Smooth muscle cell of the brain vasculature (primary cell): ENCODE data around the gene PRKG1.
"Not testable (repeated sequence)": the region's sequence is repeated elsewhere in the genome, so short reads cannot be mapped to it uniquely, and the experiment has no call there.

Experiments
- DNase-seq: peaks from one replicate; pipeline ENCODE4 v3.0.0-alpha.2; 2012; ENCODE audit warnings: low read depth, low spot score

The PRKG1 gene

DNA sequence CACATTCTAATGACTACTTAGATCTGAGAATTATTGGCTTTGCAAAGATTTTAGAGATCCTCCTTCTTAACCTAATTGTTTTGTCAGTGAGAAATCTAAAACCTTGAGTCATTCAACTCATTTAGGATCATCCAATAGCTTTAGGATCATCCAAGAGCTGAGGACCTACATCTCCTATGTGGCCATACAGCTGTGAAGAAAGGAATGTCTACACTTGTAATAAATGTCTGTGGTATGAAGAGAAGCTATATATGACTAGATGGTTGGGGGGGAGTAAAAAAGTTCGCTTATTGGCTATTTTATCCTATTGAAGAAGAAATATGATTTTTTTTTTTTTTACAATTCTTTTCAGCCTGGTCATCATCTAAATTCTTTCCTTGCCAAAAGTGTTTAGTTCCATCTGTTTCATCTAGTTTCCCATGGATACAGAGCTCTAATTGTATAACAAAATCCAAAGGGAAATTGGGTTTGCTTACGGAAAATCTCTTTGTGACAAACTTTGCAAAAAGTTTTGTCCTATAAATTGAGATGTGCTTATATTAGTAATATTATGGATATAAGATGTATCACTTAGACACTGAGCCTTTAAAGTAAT lies 196.7 kb downstream of the PRKG1 start:
- DNase-seq: no peak

DNA sequence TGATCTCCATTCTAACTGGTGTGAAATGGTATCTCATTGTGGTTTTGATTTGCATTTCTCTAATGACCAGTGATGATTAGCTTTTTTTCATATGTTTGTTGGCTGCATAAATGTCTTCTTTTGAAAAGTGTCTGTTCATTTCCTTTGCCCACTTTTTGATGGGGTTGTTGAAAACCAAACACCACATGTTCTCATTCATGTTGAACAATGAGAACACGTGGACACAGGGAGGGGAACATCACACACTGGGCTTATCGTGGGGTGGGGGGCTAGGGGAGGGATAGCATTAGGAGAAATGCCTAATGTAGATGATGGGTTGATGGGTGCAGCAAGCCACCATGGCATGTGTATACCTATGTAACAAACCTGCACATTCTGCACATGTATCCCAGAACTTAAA lies 197.8 kb downstream of the PRKG1 start:
- DNase-seq: not testable (repeated sequence)

DNA sequence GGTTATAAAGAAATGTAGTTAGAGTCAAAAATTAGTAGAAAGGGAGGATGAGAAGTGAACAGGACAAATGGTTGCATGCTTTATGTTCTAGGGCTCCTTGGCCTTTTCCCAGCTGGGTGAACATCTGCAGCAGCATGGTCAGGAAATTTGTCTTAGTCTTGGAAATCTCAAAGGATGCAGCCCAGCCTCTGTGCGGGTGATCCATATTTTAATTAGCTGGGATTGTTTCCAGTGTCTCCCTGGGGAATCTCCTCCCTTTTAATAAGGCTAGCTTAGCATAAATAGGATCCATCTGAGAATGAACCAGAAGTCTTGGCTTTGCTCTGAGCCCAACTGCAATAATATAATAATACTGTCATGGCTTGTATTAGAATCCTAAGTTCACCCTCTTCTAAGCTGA lies 198.3 kb downstream of the PRKG1 start:
- DNase-seq: no peak

DNA sequence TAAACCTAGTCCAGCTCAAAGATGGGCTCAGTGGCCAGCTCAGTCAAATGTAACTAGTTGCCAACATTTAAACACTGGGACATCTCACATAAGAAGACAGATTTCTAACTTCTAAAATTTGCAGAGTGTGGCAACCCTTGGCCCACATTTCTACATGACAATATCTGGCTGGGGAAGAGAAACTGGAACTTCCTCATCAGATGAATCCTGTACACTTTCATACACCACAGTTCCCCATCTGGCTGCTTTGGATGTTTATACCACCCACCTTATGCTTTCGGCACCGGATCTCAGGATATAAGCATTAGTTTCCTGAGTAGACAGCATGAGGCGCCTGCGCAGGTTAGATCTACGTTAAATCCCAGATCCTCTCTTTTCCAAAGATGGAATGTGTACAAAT lies 199.3 kb downstream of the PRKG1 start:
- DNase-seq: no peak

DNA sequence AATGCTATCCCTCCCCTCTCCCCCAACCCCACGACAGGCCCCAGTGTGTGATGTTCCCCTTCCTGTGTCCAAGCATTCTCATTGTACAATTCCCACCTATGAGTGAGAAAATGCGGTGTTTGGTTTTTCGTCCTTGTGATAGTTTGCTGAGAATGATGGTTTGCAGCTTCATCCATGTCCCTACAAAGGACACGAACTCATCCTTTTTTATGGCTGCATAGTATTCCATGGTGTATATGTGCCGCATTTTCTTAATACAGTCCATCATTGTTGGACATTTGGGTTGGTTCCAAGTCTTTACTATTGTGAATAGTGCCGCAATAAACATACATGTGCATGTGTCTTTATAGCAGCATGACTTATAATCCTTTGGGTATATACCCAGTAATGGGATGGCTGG lies 201.8 kb downstream of the PRKG1 start:
- DNase-seq: not testable (repeated sequence)

DNA sequence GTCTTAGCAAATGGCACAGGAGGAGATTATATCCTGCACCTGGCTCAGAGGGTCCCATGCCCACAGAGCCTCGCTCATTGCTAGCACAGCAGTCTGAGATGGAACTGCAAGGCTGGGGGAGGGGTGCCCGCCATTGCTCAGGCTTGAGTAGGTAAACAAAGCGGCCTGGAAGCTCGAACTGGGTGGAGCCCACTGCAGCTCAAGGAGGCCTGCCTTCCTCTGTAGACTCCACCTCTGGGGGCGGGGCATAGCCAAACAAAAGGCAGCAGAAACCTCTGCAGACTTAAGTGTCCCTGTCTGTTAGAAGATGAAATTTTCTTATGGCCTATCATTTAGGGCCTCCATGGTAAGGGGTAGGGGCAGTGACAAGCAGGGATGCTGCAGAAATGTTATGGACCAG lies 207.1 kb downstream of the PRKG1 start:
- DNase-seq: not testable (repeated sequence)

DNA sequence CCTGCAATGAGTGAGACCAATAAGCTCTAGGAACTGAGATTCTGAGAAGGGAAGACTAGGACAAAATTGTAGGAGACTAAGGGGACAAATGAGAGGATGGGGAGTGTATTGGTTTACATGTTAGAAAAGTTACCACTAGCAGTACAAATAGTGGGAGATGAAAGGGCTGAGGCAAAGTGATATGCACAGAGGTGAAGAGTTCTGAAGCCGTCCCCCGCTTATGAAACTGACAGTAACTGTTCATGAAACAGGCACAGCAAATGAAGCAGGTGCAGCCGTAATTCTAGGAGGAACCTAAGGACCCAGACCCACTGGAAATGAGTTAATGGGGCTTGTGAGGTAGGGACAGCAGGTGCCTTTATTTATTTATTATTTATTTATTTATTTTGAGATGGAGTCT lies 211.3 kb downstream of the PRKG1 start:
- no peak for DNase-seq

DNA sequence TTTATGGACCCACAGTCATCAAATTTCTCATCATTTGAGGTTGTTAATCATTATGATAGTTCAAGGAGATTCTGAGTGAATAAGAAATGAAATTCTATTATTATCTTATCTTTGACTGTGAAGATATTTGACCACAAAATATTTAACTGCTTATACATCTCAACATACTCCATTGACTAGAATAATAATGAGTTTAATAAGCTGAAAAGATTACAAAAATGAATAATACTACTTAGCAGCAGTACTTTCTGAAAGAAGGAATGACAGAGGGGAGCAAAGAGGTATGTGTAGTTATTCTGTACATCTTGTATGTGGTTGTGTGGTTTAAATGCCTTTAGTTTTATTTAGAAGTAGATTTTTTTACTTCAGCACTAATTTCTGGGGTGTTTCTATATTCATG lies 214.2 kb downstream of the PRKG1 start:
- no peak for DNase-seq

DNA sequence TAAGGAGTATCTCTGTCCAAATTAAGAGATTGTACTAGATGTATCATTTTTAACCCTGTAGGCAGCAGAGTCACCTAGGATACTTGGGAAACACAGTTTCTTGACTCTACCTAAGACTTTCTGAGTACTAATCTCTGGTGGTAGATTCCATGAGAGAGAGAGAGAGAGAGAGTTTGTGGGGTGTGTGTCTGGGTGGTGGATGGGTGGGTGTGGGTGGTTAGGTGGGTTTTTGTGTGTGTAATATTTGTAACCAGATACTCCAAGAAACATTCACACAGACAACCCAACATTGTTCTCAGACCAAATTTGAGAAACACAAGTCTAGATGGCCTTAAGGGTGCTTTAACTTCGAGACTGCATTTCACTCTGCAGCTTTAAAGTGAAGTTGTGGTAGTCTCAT lies 215.2 kb downstream of the PRKG1 start:
- no peak for DNase-seq

DNA sequence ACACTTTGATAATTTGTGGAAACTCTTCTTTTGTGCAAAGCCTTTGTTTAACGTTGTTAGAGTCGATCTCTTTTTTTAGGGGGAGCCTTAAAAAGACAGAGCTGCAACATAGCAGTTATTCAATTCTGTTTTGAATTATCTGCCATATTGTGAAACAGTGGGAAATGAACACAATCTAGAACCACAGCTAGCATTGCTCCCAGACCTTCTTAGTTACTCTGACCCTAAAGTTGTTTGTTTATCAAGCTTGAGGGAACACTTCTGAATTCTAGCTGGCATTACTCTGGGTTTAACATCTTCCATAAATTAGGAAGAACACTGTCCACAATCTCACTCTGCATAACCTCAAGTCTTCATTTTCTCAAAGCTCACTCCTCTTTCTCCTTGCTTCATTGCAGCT lies 217.7 kb downstream of the PRKG1 start:
- no peak for DNase-seq

DNA sequence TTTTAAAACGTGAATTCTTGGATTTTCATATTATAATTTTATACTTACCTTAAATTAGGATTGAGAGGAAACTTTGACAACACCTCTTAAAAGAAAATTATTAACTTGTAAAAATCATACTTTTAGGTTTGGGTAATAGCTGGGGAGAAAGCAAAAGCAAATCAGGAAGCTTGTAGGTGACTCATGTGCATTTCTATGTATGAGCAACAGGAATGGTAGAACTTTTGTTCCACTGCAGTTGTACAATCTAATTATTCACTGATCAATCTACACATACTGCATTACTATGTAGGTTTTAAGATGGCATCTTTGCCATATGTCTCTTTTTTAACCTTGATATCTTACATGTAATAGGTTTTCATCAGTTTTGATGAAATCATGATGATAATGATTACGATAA lies 223.2 kb downstream of the PRKG1 start:
- DNase-seq: no peak

DNA sequence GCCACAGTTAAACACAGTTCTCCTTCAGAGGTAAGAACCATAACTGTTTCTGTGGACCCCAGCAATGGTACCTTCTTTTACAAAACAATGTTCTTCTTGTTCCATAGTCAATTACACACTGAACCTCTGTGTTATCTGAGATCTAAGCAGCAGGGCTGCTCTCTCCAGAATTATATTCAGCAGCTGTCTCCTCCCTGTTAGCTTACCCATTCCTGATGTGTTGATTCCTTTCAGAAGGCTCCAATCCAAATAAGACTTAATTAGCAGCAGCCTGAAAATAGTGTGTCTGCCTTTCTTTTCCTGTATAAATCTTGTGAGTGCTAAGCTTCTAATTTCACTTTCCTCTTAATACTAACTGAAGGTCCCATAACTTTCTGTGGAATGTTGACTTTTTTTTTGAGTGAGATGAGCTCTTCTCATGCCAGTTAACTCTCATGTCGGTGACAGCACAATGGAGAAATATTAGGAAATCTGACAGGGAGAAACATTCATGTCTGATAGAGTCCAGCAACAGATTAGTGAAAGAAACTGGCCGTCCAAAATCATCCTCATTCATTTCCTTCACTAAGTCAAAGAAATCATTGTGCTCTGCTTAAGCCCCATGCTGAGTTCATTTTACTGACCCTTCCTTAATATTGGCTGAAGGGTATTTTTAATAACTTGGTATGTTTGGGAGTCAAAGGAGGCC lies 226.5 kb downstream of the PRKG1 start:
- no peak for DNase-seq

DNA sequence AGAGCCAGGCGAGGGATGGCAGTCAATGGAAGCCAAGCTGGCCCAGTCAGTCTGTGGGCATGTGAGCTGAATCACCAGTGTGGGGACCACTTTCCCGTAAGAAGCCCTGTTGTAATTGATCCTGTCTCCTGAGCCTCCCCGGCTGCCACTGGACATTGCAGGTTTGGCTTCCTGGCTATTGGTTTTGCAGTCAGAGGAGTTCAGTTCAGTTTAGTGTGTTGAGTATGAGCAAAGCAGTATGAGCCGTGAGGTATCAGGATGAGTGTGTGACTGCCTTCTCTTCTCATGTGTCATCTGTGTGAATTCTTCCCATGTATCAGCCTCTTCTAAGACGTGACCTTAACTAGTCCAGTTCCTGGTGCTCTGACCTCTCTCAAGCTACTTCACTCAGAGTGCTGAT lies 227.4 kb downstream of the PRKG1 start:
- DNase-seq: no peak

DNA sequence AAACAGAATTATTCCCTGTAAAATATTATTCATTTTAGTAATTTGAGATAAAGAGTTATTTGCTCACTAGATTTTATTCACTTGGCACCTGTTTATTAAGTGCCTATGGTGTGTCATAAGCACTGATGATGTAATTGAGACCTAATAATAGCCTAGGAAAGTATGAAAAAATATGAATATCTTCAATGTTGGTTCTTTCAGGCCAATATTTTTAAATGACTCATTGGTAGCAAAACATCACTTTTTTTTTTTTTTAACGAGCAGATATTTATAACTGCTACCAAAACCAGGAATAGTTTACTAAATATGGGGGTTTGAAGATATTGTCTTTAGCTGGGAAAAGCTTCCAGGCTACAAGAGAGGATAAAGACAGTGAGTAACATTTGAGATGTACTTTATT lies 228.0 kb downstream of the PRKG1 start:
- DNase-seq: no peak

DNA sequence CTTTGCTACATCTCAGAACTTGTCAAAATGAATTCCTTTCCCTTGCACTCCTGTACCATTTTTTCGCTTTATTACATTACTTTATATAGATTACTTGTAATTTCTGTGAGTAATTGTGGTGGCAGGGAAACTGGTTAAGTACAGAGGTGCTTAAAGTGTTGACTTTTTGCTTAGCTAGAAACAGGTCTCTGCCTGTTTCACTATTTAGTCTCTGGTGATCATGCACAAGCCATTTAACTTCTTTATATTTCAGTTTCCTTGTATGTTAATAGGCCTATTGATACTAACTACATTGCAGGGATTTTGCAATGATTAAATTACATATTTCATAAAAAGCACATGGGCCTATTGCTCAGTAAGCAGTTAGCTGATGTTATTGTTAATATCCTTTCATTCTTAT lies 233.8 kb downstream of the PRKG1 start:
- DNase-seq: no peak

DNA sequence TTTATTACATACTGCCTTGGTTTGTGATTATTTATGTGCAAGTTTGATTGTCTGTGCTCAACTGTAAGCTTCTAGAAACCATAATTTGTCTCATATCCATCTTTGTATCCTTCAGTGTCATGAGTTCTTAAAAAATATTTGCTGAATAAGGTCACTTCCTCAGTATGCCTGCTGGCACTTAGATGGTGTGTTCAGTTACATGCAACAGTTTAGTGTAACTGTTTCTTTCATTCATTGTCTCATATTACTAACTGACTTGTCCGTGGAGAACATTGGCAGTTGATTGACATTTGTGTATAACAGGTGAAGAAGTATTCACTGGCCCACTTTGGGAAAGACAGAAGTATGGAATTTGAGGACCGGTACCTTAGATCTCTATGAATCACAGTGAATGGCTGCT lies 236.9 kb downstream of the PRKG1 start:
- DNase-seq: no peak

DNA sequence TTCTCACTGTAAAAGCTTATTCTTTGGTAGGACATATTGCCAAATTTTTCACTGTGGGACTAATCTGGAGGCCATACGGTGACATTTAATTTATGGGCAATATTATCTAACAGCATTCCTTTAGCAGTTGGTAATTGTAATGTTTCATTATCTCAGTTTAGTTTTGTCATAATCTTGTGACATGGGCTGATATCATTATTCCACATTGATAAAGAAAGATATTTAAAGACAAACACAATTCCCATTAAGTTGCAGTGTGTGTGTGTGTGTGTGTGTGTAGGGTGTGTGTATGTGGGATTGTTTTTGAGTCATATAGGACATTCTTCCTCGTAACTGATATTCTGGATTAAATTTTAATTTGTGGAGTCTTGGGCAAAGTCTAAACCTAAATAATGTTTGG lies 238.5 kb downstream of the PRKG1 start:
- DNase-seq: no peak

DNA sequence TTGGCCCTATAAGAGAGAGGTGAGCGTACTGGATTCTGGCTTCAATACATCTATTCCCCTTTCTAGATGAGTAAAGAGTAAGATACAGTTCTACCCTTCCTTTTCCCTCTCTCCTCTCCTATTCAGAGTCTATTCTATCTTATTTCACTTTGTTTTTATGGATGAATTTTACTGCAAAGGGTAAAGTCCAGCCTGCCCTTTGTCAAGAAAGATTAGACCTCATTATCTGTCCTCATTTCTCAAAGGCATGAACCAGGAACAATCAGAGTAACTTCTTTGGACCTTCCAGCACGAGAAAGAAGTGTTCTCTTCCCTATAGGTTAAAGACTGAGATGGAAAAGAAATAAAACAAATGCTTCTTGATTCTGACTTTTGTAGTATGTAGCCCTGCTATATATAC lies 239.0 kb downstream of the PRKG1 start:
- DNase-seq: no peak

DNA sequence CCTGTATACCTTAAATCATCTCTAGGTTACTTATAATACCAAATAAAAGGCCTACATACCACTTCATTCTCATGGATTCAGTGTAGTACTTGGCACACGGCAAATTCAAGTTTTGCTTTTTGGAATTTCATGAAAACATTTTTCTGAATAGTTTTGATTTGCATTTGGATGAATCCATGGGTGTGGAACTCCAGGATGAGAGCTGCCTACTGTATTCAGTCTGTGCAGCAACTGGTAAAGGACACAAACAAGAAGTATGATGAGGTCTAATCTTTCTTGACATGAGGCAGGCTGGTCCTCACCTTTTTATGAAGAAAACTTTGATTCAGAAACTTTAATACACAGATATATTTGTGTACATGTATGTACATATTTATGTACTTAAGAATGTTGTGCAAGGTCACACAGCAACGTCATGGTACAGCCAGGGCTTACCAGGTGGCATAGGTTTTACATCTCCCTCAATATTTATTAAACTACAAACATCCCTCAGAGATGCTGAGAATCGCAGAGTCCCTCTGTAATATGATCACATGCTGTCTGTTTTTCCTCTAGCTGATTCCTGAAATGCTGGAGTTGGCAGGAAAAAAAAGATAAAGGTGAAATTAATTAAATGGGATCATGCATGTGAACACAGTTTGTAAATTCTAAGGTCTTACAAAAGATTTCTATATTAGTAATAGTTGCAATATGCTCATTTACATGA lies 239.6 kb downstream of the PRKG1 start:
- DNase-seq: no peak

DNA sequence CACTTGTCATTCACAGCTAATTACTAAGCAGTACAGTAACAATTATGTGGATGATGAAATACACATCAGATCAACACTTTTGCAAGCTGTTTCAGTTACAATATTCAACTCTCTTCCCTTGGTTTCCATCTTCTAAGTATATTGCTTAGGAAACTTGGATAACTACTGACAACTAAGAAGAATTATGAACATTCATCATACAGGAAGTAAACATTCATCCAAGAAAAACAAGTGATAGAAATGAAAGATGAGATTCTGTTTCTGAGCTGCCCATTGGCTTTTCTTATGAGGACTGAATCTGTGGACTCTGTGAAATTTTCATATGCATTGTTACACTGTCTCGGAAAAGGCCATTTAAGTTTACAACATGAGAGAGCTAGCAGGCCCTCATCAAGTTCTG lies 240.2 kb downstream of the PRKG1 start:
- DNase-seq: no peak

DNA sequence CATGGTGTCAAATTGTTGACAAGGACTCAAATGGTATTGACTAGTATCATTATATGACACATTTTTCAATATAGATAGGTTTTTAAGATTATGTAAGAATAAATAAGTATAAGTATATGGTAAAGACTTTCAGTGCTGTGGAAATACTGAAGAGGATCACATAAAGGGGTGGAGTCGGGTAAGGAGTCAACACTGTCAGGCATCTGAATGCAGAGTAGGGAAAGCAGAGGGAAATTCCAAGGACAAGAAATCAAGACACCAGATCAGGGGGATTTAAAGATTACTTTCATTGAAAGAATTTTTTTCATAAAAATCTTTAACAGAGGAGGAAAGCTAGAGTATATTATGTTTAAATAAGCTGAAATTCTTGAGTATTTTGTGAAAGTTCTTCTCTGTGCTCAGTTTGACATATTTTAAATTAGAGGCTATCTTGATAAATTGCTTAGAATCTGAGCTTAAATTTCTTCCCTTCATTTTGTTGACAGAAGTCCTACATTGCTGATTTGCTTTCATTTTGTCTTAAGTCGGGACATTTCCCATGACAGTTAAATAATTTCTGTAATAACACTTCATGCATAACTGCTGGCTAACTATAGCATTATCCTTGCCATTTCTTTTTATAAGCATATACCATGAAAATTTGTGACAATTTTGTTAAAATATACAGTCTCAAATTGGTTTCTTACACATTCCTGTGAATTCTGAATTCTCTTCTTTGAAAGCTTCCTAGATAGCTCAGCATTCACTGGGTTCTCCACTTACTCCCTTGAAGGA lies 244.3 kb downstream of the PRKG1 start:
- no peak for DNase-seq

DNA sequence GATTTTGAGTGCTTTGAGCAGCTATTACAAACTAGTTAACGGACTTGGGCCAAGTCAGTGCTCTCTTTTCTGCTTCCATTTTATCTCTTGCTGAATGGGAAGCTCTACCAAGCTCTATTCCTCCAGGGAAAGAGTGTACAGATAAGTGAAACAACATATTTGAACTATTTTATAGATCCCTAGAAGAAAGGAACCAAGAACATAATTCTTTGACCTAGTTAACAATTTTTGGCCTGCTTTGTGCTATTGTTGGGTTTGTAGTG lies 244.8 kb downstream of the PRKG1 start:
- DNase-seq: no peak

DNA sequence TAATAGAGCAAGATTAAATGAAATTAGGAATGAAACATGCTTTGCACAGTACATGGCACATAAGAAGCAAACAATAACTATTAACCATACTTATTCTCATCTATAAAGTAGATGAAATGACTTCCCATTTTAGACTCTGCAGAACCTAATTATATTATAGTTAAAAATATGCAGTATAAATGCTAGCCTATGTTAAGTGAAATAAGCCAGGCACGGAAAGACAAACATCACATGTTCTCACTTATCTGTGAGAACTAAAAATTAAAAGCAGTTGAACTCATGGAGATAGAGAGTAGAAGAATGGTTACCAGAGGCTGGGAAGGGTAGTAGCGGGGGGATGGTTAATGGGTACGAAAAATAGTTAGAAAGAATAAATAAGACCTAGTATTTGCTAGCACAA lies 247.0 kb downstream of the PRKG1 start:
- no peak for DNase-seq
